A549 (cell line): ENCODE results near the gene DOP1A. TPM values are rescaled to one million over a fixed set of nuclear protein-coding genes. Genes with fewer than 3 reads are reported as not detected.

Source experiments
- ATAC-seq, 2 experiments: fragments of 200-7000 bp in 1 of 2; fragments of >200 bp in 1 of 2; cut with Nextera tagmentation in 1 of 2; cut with Tn5 transposase in 1 of 2; 3 replicates each; pipeline versions ENCODE4 v1.8.0 to v1.9.1; 2018 to 2020; ENCODE audit warnings: mild to moderate bottlenecking in 1 of 2, moderate library complexity in 1 of 2
- CTCF ChIA-PET: fragments of 300-600 bp; sonication (Branson Sonifier 250); formaldehyde crosslinking; extraction: SDS; loops from one replicate; lab custom pipeline; 2021; ENCODE audit warnings: antibody characterized with exemption, inconsistent platforms; lab: Yijun Ruan, JAX
- POLR2A ChIA-PET: fragments of 350-600 bp; formaldehyde crosslinking; extraction: SDS; loops from one replicate; lab custom pipeline; 2021; ENCODE audit warnings: antibody characterized with exemption, inconsistent platforms; lab: Yijun Ruan, JAX
- DNase-seq, 2 experiments: peaks; one replicate each; pipeline versions ENCODE4 v3.0.0 to v3.0.0-alpha.2; 2011 to 2016; ENCODE audit warnings: low read depth in 1 of 2, low spot score in 1 of 2
- FAIRE-seq: peaks from 2 replicates; lab custom pipeline; 2011; peaks lifted over from hg19 to GRCh38; lab: Jason Lieb, UNC
- H3K27ac ChIP-seq, 2 experiments: fragments of >200 bp; sonication (Bioruptor Twin); formaldehyde crosslinking; 3 replicates each; pipeline ENCODE4 v1.5.1; 2016 to 2017
- H3K4me1 ChIP-seq: fragments of >200 bp; sonication (Bioruptor Twin); formaldehyde crosslinking; 3 replicates; pipeline ENCODE4 v1.6.1; 2016
- H3K4me2 ChIP-seq: fragments of >200 bp; sonication (Bioruptor Twin); formaldehyde crosslinking; 3 replicates; pipeline ENCODE4 v1.6.1; 2016
- H3K4me3 ChIP-seq: fragments of >200 bp; sonication (Bioruptor Twin); formaldehyde crosslinking; 3 replicates; pipeline ENCODE4 v1.5.1; 2016
- H3K9me3 ChIP-seq: fragments of >200 bp; sonication (Bioruptor Twin); formaldehyde crosslinking; 3 replicates; pipeline ENCODE4 v1.6.1; 2016
- CBX8 ChIP-seq: fragments of 200-600 bp; sonication (generic); IDR thresholded peaks from 2 replicates; pipeline ENCODE4 v1.6.1; 2016
- CHD4 ChIP-seq: fragments of 200-600 bp; sonication (generic); IDR thresholded peaks from 2 replicates; pipeline ENCODE4 v1.6.1; 2016; ENCODE audit warnings: antibody characterized with exemption, mild to moderate bottlenecking, borderline replicate concordance
- ESRRA ChIP-seq: fragments of 150-350 bp; IDR thresholded peaks from 2 replicates; pipeline ENCODE4 v1.6.1; 2014; ENCODE audit warnings: mild to moderate bottlenecking, low read length, borderline replicate concordance
- FOSL2 ChIP-seq, 2 experiments: fragments of 450-650 bp in 1 of 2; fragments of >200 bp in 1 of 2; sonication (Bioruptor Twin) in 1 of 2; formaldehyde crosslinking; IDR thresholded peaks; 2 replicates each; pipeline versions ENCODE4 v1.5.0 to v1.6.1; 2016 to 2020; ENCODE audit warnings: mild to moderate bottlenecking in 1 of 2, moderate library complexity in 1 of 2
- HEYL ChIP-seq: fragments of 250-450 bp; sonication (Bioruptor Pico); IDR thresholded peaks from 2 replicates; pipeline ENCODE4 v1.8.0; 2021; ENCODE audit warnings: mild to moderate bottlenecking, moderate library complexity
- HOXB13 ChIP-seq: fragments of 250-450 bp; sonication (Bioruptor Pico); IDR thresholded peaks from 2 replicates; pipeline ENCODE4 v1.5.0; 2020; ENCODE audit warnings: low read depth, mild to moderate bottlenecking, moderate library complexity
- KDM1A ChIP-seq: fragments of 200-600 bp; sonication (generic); IDR thresholded peaks from 2 replicates; pipeline ENCODE4 v1.6.1; 2016; ENCODE audit warnings: low read depth, mild to moderate bottlenecking
- MAX ChIP-seq: IDR thresholded peaks from 2 replicates; pipeline ENCODE4 v1.6.1; 2012
- MAZ ChIP-seq: fragments of 150-350 bp; IDR thresholded peaks from 2 replicates; pipeline ENCODE4 v1.6.1; 2014; ENCODE audit warnings: antibody characterized with exemption, low read depth, low read length, borderline replicate concordance
- MYC ChIP-seq: IDR thresholded peaks from 2 replicates; pipeline ENCODE4 v1.6.1; 2012; ENCODE audit warnings: mild to moderate bottlenecking, inconsistent platforms, low read length, improper control_type of control experiment, borderline replicate concordance
- NR3C1 ChIP-seq: fragments of >200 bp; sonication (Bioruptor Twin); formaldehyde crosslinking; IDR thresholded peaks from 3 replicates; pipeline ENCODE4 v1.6.1; 2017
- POLR2A ChIP-seq: IDR thresholded peaks from 2 replicates; pipeline ENCODE4 v1.6.1; 2012; ENCODE audit warnings: mild to moderate bottlenecking, low read length
- POLR2AphosphoS2 ChIP-seq: conservative IDR thresholded peaks from 2 replicates; pipeline ENCODE4 v1.6.1; 2012; ENCODE audit warnings: low read length, improper control_type of control experiment, inconsistent platforms
- RAD21 ChIP-seq, 2 experiments: fragments of >200 bp in 1 of 2; sonication (Bioruptor Twin) in 1 of 2; formaldehyde crosslinking in 1 of 2; IDR thresholded peaks in 1 of 2; conservative IDR thresholded peaks in 1 of 2; 2 replicates in 1 of 2; 3 replicates in 1 of 2; pipeline ENCODE4 v1.6.1; 2012 to 2018; ENCODE audit warnings: inconsistent platforms in 1 of 2
- REST ChIP-seq: fragments of 200-600 bp; sonication (generic); IDR thresholded peaks from 2 replicates; pipeline ENCODE4 v1.6.1; 2016; ENCODE audit warnings: antibody characterized with exemption, mild to moderate bottlenecking, moderate library complexity
- RFX5 ChIP-seq: fragments of 450-650 bp; IDR thresholded peaks from 2 replicates; pipeline ENCODE4 v1.7.1; 2014; ENCODE audit warnings: antibody characterized with exemption, mild to moderate bottlenecking, moderate library complexity
- SMC3 ChIP-seq: fragments of >200 bp; sonication (Bioruptor Twin); formaldehyde crosslinking; IDR thresholded peaks from 3 replicates; pipeline ENCODE4 v1.6.1; 2018; ENCODE audit warnings: inconsistent platforms
- SREBF2 ChIP-seq: fragments of 450-650 bp; IDR thresholded peaks from 2 replicates; pipeline ENCODE4 v1.6.1; 2014; ENCODE audit warnings: mild to moderate bottlenecking, moderate library complexity
- TFCP2L1 ChIP-seq: fragments of 250-450 bp; sonication (Bioruptor Pico); IDR thresholded peaks from 2 replicates; pipeline ENCODE4 v1.5.0; 2021; ENCODE audit warnings: mild to moderate bottlenecking
- TP53 ChIP-seq: fragments of 250-450 bp; sonication (Bioruptor Pico); IDR thresholded peaks from 2 replicates; pipeline ENCODE4 v1.5.0; 2021; ENCODE audit warnings: mild to moderate bottlenecking, moderate library complexity
- WGBS: methylation state at CpG from one replicate; pipeline ENCODE4 v1.1.6; 2017; ENCODE audit errors: missing lambda C conversion rate; 5-methylcytosine and 5-hydroxymethylcytosine counted together
- polyA plus RNA-seq, 4 experiments: library from polyadenylated mRNA; depleted of rRNA in 3 of 4; stranded (reverse); fragments of >200 nt; fragmentation: RNase III in 1 of 4; extraction: RNeasy Plus Mini Kit Qiagen cat#74134 plus additional on column Dnase treatment in 1 of 4; gene quantifications; 2 replicates in 3 of 4; 3 replicates in 1 of 4; pipeline ENCODE4 v1.2.3, GENCODE V29; 2011 to 2017
- TF ChIP-seq, protein P1 (sequence below): fragments of >200 bp; sonication (Bioruptor Twin); formaldehyde crosslinking; IDR thresholded peaks from 3 replicates; pipeline ENCODE4 v1.5.1; 2016

The DOP1A gene
- polyA plus RNA-seq, 2 of the 4 experiments (the other 2 are of a cell fraction), result 2.2 to 5.9 TPM

DNA sequence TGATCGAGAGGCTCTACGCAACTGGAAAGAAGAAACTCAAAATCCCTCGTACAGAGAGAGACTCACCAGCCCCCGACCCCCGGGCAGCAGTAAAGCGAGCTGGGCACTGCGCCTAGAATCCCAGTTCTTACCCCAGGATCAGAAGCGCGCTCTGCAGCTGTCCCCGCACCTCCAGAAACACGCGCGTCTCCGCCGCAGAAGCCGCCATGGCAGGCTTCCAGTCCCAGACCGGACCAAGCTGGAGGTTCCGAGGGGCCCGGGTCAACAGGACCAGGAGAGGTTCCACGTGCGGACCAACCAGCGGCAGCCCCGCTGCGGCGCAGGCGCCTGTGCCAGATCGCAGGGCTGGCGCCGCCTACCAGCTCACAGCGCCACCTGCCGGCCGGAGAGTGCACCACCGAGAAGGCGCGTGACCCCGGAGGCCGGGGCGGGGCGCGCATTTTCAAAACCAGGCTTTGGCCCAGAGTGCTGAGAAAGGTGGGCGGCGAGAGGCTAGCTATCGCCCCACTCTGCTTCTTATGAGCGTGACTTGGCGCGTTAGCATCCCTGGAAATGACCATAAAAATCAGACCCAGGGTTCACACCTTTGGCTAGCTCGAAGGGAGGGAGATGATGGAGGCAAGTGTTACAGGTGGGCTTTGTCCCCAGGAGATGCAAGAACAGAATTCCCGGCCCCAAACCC lies 1.8 kb upstream of the DOP1A start, which contains the start of gene UBE3D (continued):
- TF ChIP-seq MAX (peak; percentile 90), SMC3 (peak; percentile 30; the same call in 1 of the 3 replicates), RAD21 (conservative IDR thresholded peaks at IDR 0.05 in 1 of 2, IDR thresholded peaks at IDR 0.05 in 1 of 2) (peak in 1 of 2 experiments; percentile 32; a peak in 2 of 5 replicates)

DNA sequence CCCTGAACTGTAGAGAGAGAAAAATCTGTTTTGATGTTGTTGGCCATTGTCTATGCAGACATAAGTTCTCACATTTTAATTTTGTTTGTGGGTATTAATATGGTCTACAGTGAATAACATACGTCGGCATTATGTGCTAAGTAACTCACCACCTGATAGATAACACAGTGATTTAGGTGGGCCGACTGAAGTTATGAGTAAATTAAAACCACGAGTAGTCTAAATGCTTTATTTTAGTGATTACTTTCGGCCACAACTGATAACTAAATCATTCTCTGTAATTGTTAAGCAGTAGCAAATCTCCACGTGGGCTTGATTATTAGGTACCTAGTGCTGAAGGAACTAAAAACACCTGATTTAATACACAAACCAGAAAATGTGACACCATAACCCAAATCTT lies 1.1 kb downstream of the DOP1A start:
- ChIA-PET POLR2A (no interaction called here), CTCF (interaction anchor here (1.5 to 5.6 kb wide), 4 partner anchors 142 to 820 kb away, joined by 4 to 93 read pairs (median 8); partner anchors contain the start of gene PRSS35)
- no peaks in the 10 kb centered on the region for H3K9me3 ChIP-seq
- peaks cover 11% of the 10 kb centered on the region; the same call in 1 of the 3 replicates for H3K4me1 ChIP-seq
- FAIRE-seq, result no peak
- H3K27ac ChIP-seq, result no peak overlapping the region; a peak in 3 of 6 replicates
- 82% methylated on average over 6 of the region's 6 CpGs for WGBS
- no peak for DNase-seq
- H3K4me3 ChIP-seq, result peak overlapping the region; percentile 92
- H3K4me2 ChIP-seq, result peak overlapping the region; percentile 89
- TF ChIP-seq POLR2A (no peak), MAZ (no peak), ESRRA (no peak), KDM1A (no peak), REST (no peak), CHD4 (no peak), SMC3 (no peak), TFCP2L1 (CRISPR knock-in tag) (no peak), MAX (no peak), RAD21 (conservative IDR thresholded peaks at IDR 0.05 in 1 of 2, IDR thresholded peaks at IDR 0.05 in 1 of 2) (no peak), TP53 (CRISPR knock-in tag) (no peak), NR3C1 (no peak)
- TF ChIP-seq, protein P1, sequence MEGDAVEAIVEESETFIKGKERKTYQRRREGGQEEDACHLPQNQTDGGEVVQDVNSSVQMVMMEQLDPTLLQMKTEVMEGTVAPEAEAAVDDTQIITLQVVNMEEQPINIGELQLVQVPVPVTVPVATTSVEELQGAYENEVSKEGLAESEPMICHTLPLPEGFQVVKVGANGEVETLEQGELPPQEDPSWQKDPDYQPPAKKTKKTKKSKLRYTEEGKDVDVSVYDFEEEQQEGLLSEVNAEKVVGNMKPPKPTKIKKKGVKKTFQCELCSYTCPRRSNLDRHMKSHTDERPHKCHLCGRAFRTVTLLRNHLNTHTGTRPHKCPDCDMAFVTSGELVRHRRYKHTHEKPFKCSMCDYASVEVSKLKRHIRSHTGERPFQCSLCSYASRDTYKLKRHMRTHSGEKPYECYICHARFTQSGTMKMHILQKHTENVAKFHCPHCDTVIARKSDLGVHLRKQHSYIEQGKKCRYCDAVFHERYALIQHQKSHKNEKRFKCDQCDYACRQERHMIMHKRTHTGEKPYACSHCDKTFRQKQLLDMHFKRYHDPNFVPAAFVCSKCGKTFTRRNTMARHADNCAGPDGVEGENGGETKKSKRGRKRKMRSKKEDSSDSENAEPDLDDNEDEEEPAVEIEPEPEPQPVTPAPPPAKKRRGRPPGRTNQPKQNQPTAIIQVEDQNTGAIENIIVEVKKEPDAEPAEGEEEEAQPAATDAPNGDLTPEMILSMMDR, result no peak
- no peak for ATAC-seq

DNA sequence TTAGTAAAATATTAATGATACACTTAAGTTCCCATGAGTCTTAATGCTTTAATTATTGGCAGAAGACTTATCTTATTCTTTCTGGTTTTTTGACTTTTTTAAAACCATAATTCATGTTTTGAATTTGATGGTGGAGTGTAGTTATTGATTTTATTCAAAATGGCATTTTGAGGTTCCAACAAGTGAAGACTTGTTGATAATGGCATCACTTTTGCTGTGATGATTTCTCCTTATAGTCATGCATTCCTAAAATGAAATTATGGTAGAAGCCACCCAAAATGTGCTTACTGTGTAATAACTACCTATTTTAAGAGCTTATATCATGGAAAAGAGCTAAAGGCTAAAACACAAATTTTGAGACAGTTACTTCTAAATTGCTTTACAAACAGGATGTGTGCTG lies 2.2 kb downstream of the DOP1A start:
- ChIA-PET POLR2A (no interaction called here), CTCF (interaction anchor here (0.8 to 1.4 kb wide), 3 partner anchors 12 to 161 kb away, joined by 3 to 7 read pairs (median 3); no protein-coding TSS in a partner anchor)
- ATAC-seq (no peak), FAIRE-seq (no peak), DNase-seq (no peak)
- H3K9me3 ChIP-seq, result no peaks in the 10 kb centered on the region
- H3K27ac ChIP-seq, result no peak overlapping the region
- H3K4me1 ChIP-seq, result peaks cover 5% of the 10 kb centered on the region; the same call in 1 of the 3 replicates
- H3K4me2 ChIP-seq, result no peak overlapping the region
- no peak overlapping the region for H3K4me3 ChIP-seq
- TF ChIP-seq REST, result no peak
- no peak for TF ChIP-seq RFX5
- TF ChIP-seq, protein P1, result no peak
- TF ChIP-seq TFCP2L1 (CRISPR knock-in tag), result no peak
- no peak for TF ChIP-seq HOXB13 (CRISPR knock-in tag)
- no peak for TF ChIP-seq POLR2AphosphoS2
- no peak for TF ChIP-seq CBX8
- TF ChIP-seq FOSL2 (IDR thresholded peaks at IDR 0.05), result no peak
- TF ChIP-seq FOSL2 (CRISPR knock-in tag; IDR thresholded peaks at IDR 0.05), result no peak
- TF ChIP-seq HEYL (CRISPR knock-in tag), result no peak
- no peak for TF ChIP-seq MYC
- no peak for TF ChIP-seq SREBF2
- no peak for TF ChIP-seq MAZ
